NT2/D1 (cell line): Measurements from ENCODE around the gene SWI5.

Experiments used
- SUZ12 ChIP-seq: IDR thresholded peaks from 2 replicates; pipeline ENCODE4 v1.6.1; 2011; ENCODE audit not compliant: insufficient read length, insufficient read depth; ENCODE audit errors: extremely low read depth
- YY1 ChIP-seq: IDR thresholded peaks from 2 replicates; pipeline ENCODE4 v1.6.1; 2011; ENCODE audit not compliant: insufficient read length, insufficient read depth
- ZNF274 ChIP-seq: IDR thresholded peaks from 2 replicates; pipeline ENCODE4 v1.6.1; 2011; ENCODE audit warnings: mild to moderate bottlenecking, low read depth, low read length

DNA sequence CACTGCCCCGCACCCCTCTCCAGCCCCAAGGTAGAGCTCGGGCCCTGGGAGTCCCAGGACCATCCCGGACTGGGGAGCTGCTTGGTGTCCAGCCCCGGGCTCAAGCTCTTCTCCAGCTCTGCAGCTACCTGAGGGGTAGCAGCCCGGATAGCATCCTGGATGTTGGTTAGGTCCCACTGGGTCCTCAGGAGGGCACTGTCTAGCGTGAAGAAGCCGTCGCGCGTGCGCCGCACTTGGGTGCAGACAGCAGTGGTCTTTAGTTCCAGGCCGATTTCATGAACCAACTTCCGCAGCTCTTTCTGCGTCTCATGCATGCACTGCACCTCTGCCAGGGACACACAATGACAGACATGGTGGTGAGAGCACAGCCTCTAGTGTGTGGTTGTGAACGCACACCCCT lies 33.5 kb downstream of the SWI5 start:
- no peak for TF ChIP-seq SUZ12
- no peak for TF ChIP-seq ZNF274
- TF ChIP-seq YY1, result no peak
